OCI-LY1 (cell line): ENCODE measurements around the gene RPS6KA3.

Source experiments
- H2AFZ ChIP-seq: fragments of 200-600 bp; sonication (generic), shearing (Covaris generic); 2 replicates; pipeline ENCODE4 v1.6.0; 2014; ENCODE audit warnings: antibody characterized with exemption, mild to moderate bottlenecking, low read length
- H3F3A ChIP-seq: fragments of 200-600 bp; sonication (generic), shearing (Covaris generic); 2 replicates; pipeline ENCODE4 v1.6.0; 2014; ENCODE audit warnings: mild to moderate bottlenecking, antibody characterized with exemption, low read length, moderate library complexity; ENCODE audit not compliant: insufficient read depth
- H3K27ac ChIP-seq: fragments of 200-600 bp; sonication (generic); 2 replicates; pipeline ENCODE4 v1.5.1; 2014; ENCODE audit warnings: low read length, mixed run types, mild to moderate bottlenecking, low read depth; ENCODE audit not compliant: poor library complexity, severe bottlenecking
- H3K27me3 ChIP-seq: fragments of 200-600 bp; sonication (generic); 2 replicates; pipeline ENCODE4 v1.6.0; 2014; ENCODE audit warnings: antibody characterized with exemption, mild to moderate bottlenecking, low read length, moderate library complexity; ENCODE audit not compliant: insufficient read depth
- H3K36me3 ChIP-seq: fragments of 200-600 bp; sonication (generic); 2 replicates; pipeline ENCODE4 v1.6.1; 2014; ENCODE audit warnings: mild to moderate bottlenecking, antibody characterized with exemption, low read length, moderate library complexity, mixed read lengths; ENCODE audit not compliant: insufficient read depth
- H3K4me1 ChIP-seq: fragments of 200-600 bp; sonication (generic); 2 replicates; pipeline ENCODE4 v1.5.1; 2014; ENCODE audit warnings: mild to moderate bottlenecking, low read length, moderate library complexity; ENCODE audit not compliant: insufficient read depth, severe bottlenecking
- H3K4me2 ChIP-seq: fragments of 200-600 bp; sonication (generic), shearing (Covaris generic); 2 replicates; pipeline ENCODE4 v1.6.1; 2014; ENCODE audit warnings: low read length
- H3K4me3 ChIP-seq: fragments of 200-600 bp; sonication (generic); 2 replicates; pipeline ENCODE4 v1.5.1; 2014; ENCODE audit warnings: low read length, low read depth, mild to moderate bottlenecking, mixed read lengths; ENCODE audit not compliant: poor library complexity, severe bottlenecking
- H3K79me2 ChIP-seq: fragments of 200-600 bp; shearing (Covaris generic); 2 replicates; pipeline ENCODE4 v1.6.1; 2016; ENCODE audit warnings: mixed run types, low read length, mixed read lengths; ENCODE audit not compliant: insufficient read depth
- H3K9ac ChIP-seq: fragments of 200-600 bp; sonication (generic), shearing (Covaris generic); 2 replicates; pipeline ENCODE4 v1.6.1; 2014; ENCODE audit warnings: mild to moderate bottlenecking, low read length, mixed read lengths
- H3K9me2 ChIP-seq: fragments of 200-600 bp; sonication (generic), shearing (Covaris generic); 2 replicates; pipeline ENCODE4 v1.6.1; 2014; ENCODE audit warnings: low read depth, mild to moderate bottlenecking, low read length, mixed read lengths
- H3K9me3 ChIP-seq: fragments of 200-600 bp; shearing (Covaris generic); 2 replicates; pipeline ENCODE4 v1.6.1; 2014; ENCODE audit warnings: low read length, mixed read lengths
- H4K20me1 ChIP-seq: fragments of 200-600 bp; sonication (generic), shearing (Covaris generic); 2 replicates; pipeline ENCODE4 v1.6.0; 2016; ENCODE audit warnings: mild to moderate bottlenecking, low read length; ENCODE audit not compliant: insufficient read depth
- EZH2 ChIP-seq: fragments of 200-600 bp; sonication (generic), shearing (Covaris generic); IDR thresholded peaks from 2 replicates; pipeline ENCODE4 v1.8.0; 2017; ENCODE audit warnings: borderline replicate concordance, mixed run types, mild to moderate bottlenecking, antibody characterized with exemption, low read length, moderate library complexity, mixed read lengths
- TF ChIP-seq, protein P1 (sequence below): fragments of 200-600 bp; sonication (generic), shearing (Covaris generic); IDR thresholded peaks from 2 replicates; pipeline ENCODE4 v1.5.1; 2017; ENCODE audit warnings: mild to moderate bottlenecking, antibody characterized with exemption, low read length, moderate library complexity, mixed read lengths

The RPS6KA3 gene

DNA sequence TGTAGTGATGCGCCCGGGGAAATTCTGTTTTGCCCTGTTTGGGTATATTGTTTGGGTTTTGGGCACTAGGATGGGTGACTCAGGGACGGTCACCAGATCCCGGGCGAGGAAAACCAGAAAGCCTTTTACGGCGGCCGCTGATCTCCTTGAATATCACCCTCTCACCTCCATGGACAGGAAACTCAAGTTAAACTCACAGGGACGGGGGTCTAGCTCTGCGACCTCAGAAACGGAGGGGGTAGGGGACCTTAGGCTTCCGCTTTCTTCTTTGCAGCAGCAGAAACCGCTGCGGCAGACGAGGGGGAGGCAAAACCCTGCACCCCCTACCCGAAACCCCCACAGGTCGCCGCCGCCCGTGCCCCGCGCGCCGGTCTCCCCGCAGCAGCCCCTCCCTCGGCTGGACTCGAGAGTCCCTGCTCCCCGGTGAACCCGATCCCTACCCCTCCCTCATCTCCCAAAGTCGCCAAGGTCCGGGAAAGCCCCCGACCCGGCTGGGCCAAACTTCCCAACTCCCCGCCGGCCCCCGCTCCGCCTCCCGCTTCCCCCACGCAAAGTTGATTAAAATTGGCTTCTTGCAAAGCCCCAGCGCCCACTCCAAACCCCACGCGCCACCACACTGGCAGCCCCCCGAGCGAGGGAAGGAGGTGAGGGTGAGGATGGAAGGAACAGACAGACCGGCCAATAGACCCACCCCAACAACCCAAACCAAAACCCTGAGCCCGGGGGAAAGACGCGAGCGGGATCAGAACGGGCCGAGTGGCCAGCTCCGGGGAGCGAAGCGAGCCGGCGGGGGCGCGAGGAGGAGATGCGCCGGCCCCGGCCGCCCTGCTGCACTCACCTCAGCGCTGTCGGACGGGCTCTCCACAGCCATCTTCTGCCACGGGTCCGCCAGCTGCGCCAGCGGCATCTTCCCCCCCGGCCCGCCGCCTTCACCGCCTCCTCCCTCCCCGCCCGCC lies 705 bp downstream of the RPS6KA3 start:
- Histone ChIP-seq H3K9me3 (no peaks in the 10 kb centered on the region), H3K27ac (peak overlapping the region; percentile 50), H3K4me2 (peak overlapping the region; percentile 91), H3K4me1 (peaks cover 40% of the 10 kb centered on the region), H3K9ac (peak overlapping the region; percentile 93), H3K79me2 (peaks cover 39% of the 10 kb centered on the region), H3K27me3 (no peaks in the 10 kb centered on the region), H3F3A (no peaks in the 10 kb centered on the region), H2AFZ (no peak overlapping the region), H3K4me3 (peak overlapping the region; percentile 97), H3K36me3 (0 out of 2 replicates have a peak, but pooled peaks cover 5% of the 10 kb centered on the region), H4K20me1 (no peaks in the 10 kb centered on the region), H3K9me2 (no peaks in the 10 kb centered on the region)
- TF ChIP-seq EZH2: no peak
- TF ChIP-seq, protein P1, sequence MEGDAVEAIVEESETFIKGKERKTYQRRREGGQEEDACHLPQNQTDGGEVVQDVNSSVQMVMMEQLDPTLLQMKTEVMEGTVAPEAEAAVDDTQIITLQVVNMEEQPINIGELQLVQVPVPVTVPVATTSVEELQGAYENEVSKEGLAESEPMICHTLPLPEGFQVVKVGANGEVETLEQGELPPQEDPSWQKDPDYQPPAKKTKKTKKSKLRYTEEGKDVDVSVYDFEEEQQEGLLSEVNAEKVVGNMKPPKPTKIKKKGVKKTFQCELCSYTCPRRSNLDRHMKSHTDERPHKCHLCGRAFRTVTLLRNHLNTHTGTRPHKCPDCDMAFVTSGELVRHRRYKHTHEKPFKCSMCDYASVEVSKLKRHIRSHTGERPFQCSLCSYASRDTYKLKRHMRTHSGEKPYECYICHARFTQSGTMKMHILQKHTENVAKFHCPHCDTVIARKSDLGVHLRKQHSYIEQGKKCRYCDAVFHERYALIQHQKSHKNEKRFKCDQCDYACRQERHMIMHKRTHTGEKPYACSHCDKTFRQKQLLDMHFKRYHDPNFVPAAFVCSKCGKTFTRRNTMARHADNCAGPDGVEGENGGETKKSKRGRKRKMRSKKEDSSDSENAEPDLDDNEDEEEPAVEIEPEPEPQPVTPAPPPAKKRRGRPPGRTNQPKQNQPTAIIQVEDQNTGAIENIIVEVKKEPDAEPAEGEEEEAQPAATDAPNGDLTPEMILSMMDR: no peak

DNA sequence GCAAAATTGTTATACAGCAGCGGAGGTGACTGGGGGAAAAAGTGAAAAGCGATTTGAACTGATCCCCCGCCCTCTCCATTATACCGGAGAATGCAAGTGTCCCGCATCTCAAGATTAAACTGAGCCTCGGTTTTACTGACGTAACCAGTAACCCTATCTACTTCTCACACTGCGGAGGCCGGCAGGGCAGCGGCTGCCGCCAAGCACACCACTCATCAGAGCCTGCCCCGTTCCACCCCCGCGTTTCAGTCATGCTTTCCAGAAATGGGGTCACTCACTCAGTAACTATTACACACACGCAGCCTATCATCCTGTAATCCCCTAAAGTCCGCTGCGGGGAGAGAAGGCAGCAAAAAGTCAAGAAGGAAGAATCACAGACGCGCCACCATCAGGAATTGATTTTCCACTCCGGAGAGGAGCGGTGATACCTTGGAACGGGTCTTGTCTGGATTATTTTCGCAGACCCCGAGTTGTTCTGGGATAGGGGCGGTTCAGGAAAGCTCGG lies 1.4 kb downstream of the RPS6KA3 start:
- no peak overlapping the region for H2AFZ ChIP-seq
- no peaks in the 10 kb centered on the region for H3K9me2 ChIP-seq
- no peaks in the 10 kb centered on the region for H3K27me3 ChIP-seq
- H4K20me1 ChIP-seq: no peaks in the 10 kb centered on the region
- peaks cover 45% of the 10 kb centered on the region for H3K4me1 ChIP-seq
- H3K4me3 ChIP-seq: peak overlapping the region; percentile 97
- peak overlapping the region; percentile 91 for H3K4me2 ChIP-seq
- H3K9me3 ChIP-seq: no peaks in the 10 kb centered on the region
- H3K27ac ChIP-seq: peak overlapping the region; percentile 50
- H3K36me3 ChIP-seq: 0 out of 2 replicates have a peak, but pooled peaks cover 5% of the 10 kb centered on the region
- TF ChIP-seq, protein P1: no peak
- TF ChIP-seq EZH2: no peak
- peaks cover 45% of the 10 kb centered on the region for H3K79me2 ChIP-seq
- peak overlapping the region; percentile 93 for H3K9ac ChIP-seq
- no peaks in the 10 kb centered on the region for H3F3A ChIP-seq

DNA sequence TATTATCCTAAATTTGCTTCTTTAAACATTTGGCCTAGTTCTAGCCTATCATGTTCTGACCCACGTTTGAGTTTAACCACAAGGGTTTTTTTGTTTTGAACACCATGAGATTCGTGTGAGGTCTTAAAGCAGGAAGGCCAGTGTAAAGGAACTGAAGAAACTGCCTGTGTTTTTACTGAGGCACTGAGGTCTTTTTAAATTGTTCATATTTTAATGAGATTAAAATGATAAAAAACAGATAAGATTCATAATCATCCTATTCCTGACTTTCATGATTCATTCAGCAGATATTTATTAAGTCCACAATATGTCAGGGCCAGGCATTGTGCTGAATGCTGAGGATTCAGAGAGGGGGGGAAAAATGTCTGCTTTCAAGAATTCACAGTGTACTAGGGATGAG lies 3.2 kb downstream of the RPS6KA3 start:
- peak overlapping the region; percentile 63 for H3K27ac ChIP-seq
- H3K36me3 ChIP-seq: 0 out of 2 replicates have a peak, but pooled peaks cover 5% of the 10 kb centered on the region
- H4K20me1 ChIP-seq: no peaks in the 10 kb centered on the region
- no peak for TF ChIP-seq EZH2
- TF ChIP-seq, protein P1: no peak
- no peak overlapping the region; the same call in 1 of the 2 replicates for H3K9ac ChIP-seq
- H3F3A ChIP-seq: no peaks in the 10 kb centered on the region
- no peak overlapping the region for H2AFZ ChIP-seq
- peak overlapping the region; percentile 97 for H3K4me3 ChIP-seq
- peak overlapping the region; percentile 91; the same call in 1 of the 2 replicates for H3K4me2 ChIP-seq
- peaks cover 60% of the 10 kb centered on the region for H3K79me2 ChIP-seq
- H3K4me1 ChIP-seq: peaks cover 51% of the 10 kb centered on the region
- no peaks in the 10 kb centered on the region for H3K27me3 ChIP-seq
- no peaks in the 10 kb centered on the region for H3K9me2 ChIP-seq
- no peaks in the 10 kb centered on the region for H3K9me3 ChIP-seq
